CD4-positive, alpha-beta memory T cell (primary cell): ENCODE measurements around the gene TLE6. TPM values are rescaled to one million over a fixed set of nuclear protein-coding genes. Genes with fewer than 3 reads are reported as not detected.
"Not testable (repeated sequence)": the region's sequence is repeated elsewhere in the genome, so short reads cannot be mapped to it uniquely, and the experiment has no call there.

Experiments
- CTCF ChIA-PET: fragments of 350-600 bp; sonication (Branson Sonifier 250); formaldehyde crosslinking; loops from one replicate; lab custom pipeline; 2021; ENCODE audit warnings: inconsistent platforms; ENCODE audit not compliant: partially characterized antibody; lab: Charles Lee
- POLR2A ChIA-PET: fragments of 350-600 bp; sonication (Branson Sonifier 250); formaldehyde crosslinking; loops from one replicate; lab custom pipeline; 2021; ENCODE audit not compliant: partially characterized antibody; lab: Charles Lee
- DNase-seq, 5 donors: peaks; one replicate each; pipeline versions ENCODE4 v3.0.0 to v3.0.0-alpha.2; 2020 to 2022; ENCODE audit warnings: mixed read lengths in 1 of 5
- H3K27ac ChIP-seq: one replicate; pipeline ENCODE4 v1.7.0; 2013; ENCODE audit warnings: low read depth, low read length
- H3K27me3 ChIP-seq: 2 replicates; pipeline ENCODE4 v1.7.0; 2013; ENCODE audit warnings: mild to moderate bottlenecking, low read length, moderate library complexity; ENCODE audit not compliant: insufficient read depth
- H3K36me3 ChIP-seq: 2 replicates; pipeline ENCODE4 v1.7.0; 2013; ENCODE audit warnings: mild to moderate bottlenecking, low read length, moderate library complexity; ENCODE audit not compliant: insufficient read depth
- H3K4me1 ChIP-seq: 2 replicates; pipeline ENCODE4 v1.7.0; 2013; ENCODE audit warnings: mild to moderate bottlenecking, low read length, moderate library complexity; ENCODE audit not compliant: insufficient read depth
- H3K4me3 ChIP-seq, 2 donors: one replicate each; pipeline ENCODE4 v1.7.0; 2013; ENCODE audit warnings: low read length in 2 of 2, mild to moderate bottlenecking in 1 of 2
- H3K9me3 ChIP-seq, 2 donors: one replicate each; pipeline ENCODE4 v1.7.0; 2013; ENCODE audit warnings: low read length in 2 of 2, control low read depth in 1 of 2; ENCODE audit not compliant: control insufficient read depth in 1 of 2
- H3K27ac Mint-ChIP-seq, 7 donors: one replicate each; pipeline ENCODE4 v1.8.0; 2020 to 2021; ENCODE audit warnings: mixed read lengths in 7 of 7, mild to moderate bottlenecking in 6 of 7, inconsistent platforms in 3 of 7, moderate library complexity in 3 of 7
- H3K27me3 Mint-ChIP-seq, 2 donors: one replicate each; pipeline ENCODE4 v1.8.0; 2020 to 2021; ENCODE audit warnings: mixed read lengths in 2 of 2
- H3K36me3 Mint-ChIP-seq, 2 donors: one replicate each; pipeline ENCODE4 v1.8.0; 2020 to 2021; ENCODE audit warnings: mixed read lengths in 2 of 2, inconsistent platforms in 1 of 2, mild to moderate bottlenecking in 1 of 2
- H3K4me1 Mint-ChIP-seq, 4 donors: one replicate each; pipeline ENCODE4 v1.8.0; 2020 to 2021; ENCODE audit warnings: mixed read lengths in 4 of 4, mild to moderate bottlenecking in 1 of 4
- H3K4me3 Mint-ChIP-seq, 8 donors: one replicate each; pipeline ENCODE4 v1.8.0; 2020 to 2021; ENCODE audit warnings: mixed read lengths in 8 of 8, mild to moderate bottlenecking in 7 of 8, moderate library complexity in 6 of 8, inconsistent platforms in 3 of 8
- H3K9me3 Mint-ChIP-seq, 8 donors: one replicate each; pipeline ENCODE4 v1.8.0; 2020 to 2021; ENCODE audit warnings: mixed read lengths in 8 of 8, mild to moderate bottlenecking in 5 of 8, inconsistent platforms in 3 of 8, moderate library complexity in 1 of 8
- intact Hi-C: fragments of 100-400 bp; cut with micrococcal nuclease; formaldehyde crosslinking; loops from one replicate; pipeline ENCODE4 v1.15.1; 2023
- polyA plus RNA-seq, 2 donors: library from polyadenylated mRNA; unstranded; fragments of 300-500 nt; fragmentation: Illumina TruSeq; gene quantifications; one replicate each; pipeline ENCODE4 v1.2.3, GENCODE V29; 2021
- total RNA-seq, 2 experiments: library from RNA; stranded (reverse); gene quantifications; one replicate each; pipeline ENCODE4 v1.2.3, GENCODE V29; 2021

The TLE6 gene
- total and polyA plus RNA-seq, 4 experiments from 2014 or later, result not detected

GRCh38 chr19:3008994-3009393, 31.6 kb downstream of the TLE6 start:
- Mint-ChIP-seq H3K9me3 (no peaks in the 10 kb centered on the region), H3K4me1 (no peaks in the 10 kb centered on the region), H3K27me3 (no peaks in the 10 kb centered on the region), H3K4me3 (no peak overlapping the region), H3K36me3 (peaks cover 4 to 9% of the 10 kb centered on the region in 2 donors), H3K27ac (no peak overlapping the region)
- no peaks in the 10 kb centered on the region for H3K9me3 ChIP-seq
- CTCF ChIA-PET, result no interaction called here
- no peaks in the 10 kb centered on the region for H3K27me3 ChIP-seq
- no peaks in the 10 kb centered on the region for H3K4me1 ChIP-seq
- intact Hi-C loops, result no loop called here
- POLR2A ChIA-PET, result no interaction called here
- H3K36me3 ChIP-seq, result no peaks in the 10 kb centered on the region
- H3K4me3 ChIP-seq, result no peak overlapping the region
- no peak for DNase-seq
- no peak overlapping the region for H3K27ac ChIP-seq

- Mint-ChIP-seq H3K27me3 (no peaks in the 10 kb centered on the region), H3K27ac (no peak overlapping the region), H3K36me3 (peaks cover 4 to 10% of the 10 kb centered on the region in 2 donors), H3K4me1 (no peaks in the 10 kb centered on the region), H3K9me3 (no peaks in the 10 kb centered on the region), H3K4me3 (no peak overlapping the region)
- Histone ChIP-seq H3K27ac (no peak overlapping the region), H3K36me3 (no peaks in the 10 kb centered on the region), H3K4me1 (no peaks in the 10 kb centered on the region), H3K9me3 (no peaks in the 10 kb centered on the region), H3K4me3 (no peak overlapping the region), H3K27me3 (no peaks in the 10 kb centered on the region)
- DNase-seq, result no peak
- POLR2A ChIA-PET, result no interaction called here
- CTCF ChIA-PET, result no interaction called here
- intact Hi-C loops, result no loop called here
Measured at GRCh38 chr19:3010871-3011270, 33.5 kb downstream of the TLE6 start.

- peaks cover 4 to 10% of the 10 kb centered on the region in 2 donors for H3K36me3 Mint-ChIP-seq
- CTCF ChIA-PET, H3K4me3 ChIP-seq: not testable (repeated sequence)
Measured at GRCh38 chr19:3012059-3012458, 34.7 kb downstream of the TLE6 start.

GRCh38 chr19:3012621-3013262, 35.4 kb downstream of the TLE6 start:
- H3K27me3 Mint-ChIP-seq, result no peaks in the 10 kb centered on the region
- peak overlapping the region in 1 of 7 donors; percentile 13 for H3K27ac Mint-ChIP-seq
- Histone ChIP-seq H3K9me3 (no peaks in the 10 kb centered on the region), H3K36me3 (no peaks in the 10 kb centered on the region), H3K27me3 (no peaks in the 10 kb centered on the region), H3K4me3 (no peak overlapping the region), H3K4me1 (no peaks in the 10 kb centered on the region), H3K27ac (no peak overlapping the region)
- POLR2A ChIA-PET, result no interaction called here
- intact Hi-C loops, result no loop called here
- H3K4me1 Mint-ChIP-seq, result no peaks in the 10 kb centered on the region
- CTCF ChIA-PET, result interaction anchor here (1.2 kb wide), 1 partner anchor 62 kb away, joined by 4 read pairs; no protein-coding TSS in a partner anchor
- no peaks in the 10 kb centered on the region for H3K9me3 Mint-ChIP-seq
- DNase-seq, result no peak
- H3K4me3 Mint-ChIP-seq, result no peak overlapping the region
- peaks cover 4 to 8% of the 10 kb centered on the region in 2 donors for H3K36me3 Mint-ChIP-seq

More at GRCh38 chr19:3012059-3012458, 34.7 kb downstream of the TLE6 start:
- DNase-seq, H3K27ac ChIP-seq, H3K4me1 ChIP-seq, intact Hi-C loops, POLR2A ChIA-PET, H3K9me3 ChIP-seq, H3K9me3 Mint-ChIP-seq, H3K4me3 Mint-ChIP-seq, H3K27me3 ChIP-seq, H3K27me3 Mint-ChIP-seq, H3K4me1 Mint-ChIP-seq, H3K36me3 ChIP-seq: not testable (repeated sequence)
- peak overlapping the region in 2 of 7 donors; percentile 24 to 48 for H3K27ac Mint-ChIP-seq

GRCh38 chr19:3013263-3013725, 35.9 kb downstream of the TLE6 start:
- H3K27me3 Mint-ChIP-seq, result no peaks in the 10 kb centered on the region
- no peaks in the 10 kb centered on the region for H3K9me3 Mint-ChIP-seq
- H3K27me3 ChIP-seq, result no peaks in the 10 kb centered on the region
- peak overlapping the region in 1 of 7 donors; percentile 13 for H3K27ac Mint-ChIP-seq
- DNase-seq, result no peak
- POLR2A ChIA-PET, result no interaction called here
- CTCF ChIA-PET, result interaction anchor here (0.6 to 1.2 kb wide), 2 partner anchors 33 to 62 kb away, joined by 3 to 4 read pairs; no protein-coding TSS in a partner anchor
- H3K36me3 Mint-ChIP-seq, result peaks cover 4 to 6% of the 10 kb centered on the region in 2 donors
- H3K4me1 ChIP-seq, result no peaks in the 10 kb centered on the region
- H3K4me3 Mint-ChIP-seq, result no peak overlapping the region
- H3K9me3 ChIP-seq, result no peaks in the 10 kb centered on the region
- H3K4me1 Mint-ChIP-seq, result no peaks in the 10 kb centered on the region
- H3K27ac ChIP-seq, result no peak overlapping the region
- intact Hi-C loops, result no loop called here
- H3K36me3 ChIP-seq, result no peaks in the 10 kb centered on the region
- H3K4me3 ChIP-seq, result no peak overlapping the region

GRCh38 chr19:3014135-3014534, 36.8 kb downstream of the TLE6 start:
- CTCF ChIA-PET, result interaction anchor here (0.6 kb wide), 1 partner anchor 34 kb away, joined by 3 read pairs; no protein-coding TSS in a partner anchor
- Mint-ChIP-seq H3K27ac (no peak overlapping the region), H3K9me3 (no peaks in the 10 kb centered on the region), H3K4me3 (no peak overlapping the region), H3K36me3 (peaks cover 4 to 6% of the 10 kb centered on the region in 2 donors), H3K27me3 (no peaks in the 10 kb centered on the region), H3K4me1 (no peaks in the 10 kb centered on the region)
- Histone ChIP-seq H3K4me3 (no peak overlapping the region), H3K9me3 (no peaks in the 10 kb centered on the region), H3K27ac (no peak overlapping the region), H3K36me3 (no peaks in the 10 kb centered on the region), H3K4me1 (no peaks in the 10 kb centered on the region), H3K27me3 (no peaks in the 10 kb centered on the region)
- DNase-seq, result no peak
- POLR2A ChIA-PET, result no interaction called here
- intact Hi-C loops, result no loop called here

GRCh38 chr19:3015126-3016057, 38.0 kb downstream of the TLE6 start:
- intact Hi-C loops, result no loop called here
- H3K27ac Mint-ChIP-seq, result peak overlapping the region in 1 of 7 donors; percentile 64
- no peaks in the 10 kb centered on the region for H3K4me1 ChIP-seq
- no peak for DNase-seq
- H3K36me3 ChIP-seq, result no peaks in the 10 kb centered on the region
- ChIA-PET POLR2A (no interaction called here), CTCF (no interaction called here)
- H3K4me1 Mint-ChIP-seq, result no peaks in the 10 kb centered on the region
- no peak overlapping the region for H3K27ac ChIP-seq
- no peaks in the 10 kb centered on the region for H3K27me3 Mint-ChIP-seq
- H3K27me3 ChIP-seq, result no peaks in the 10 kb centered on the region
- H3K9me3 ChIP-seq, result no peaks in the 10 kb centered on the region
- H3K4me3 Mint-ChIP-seq, result no peak overlapping the region
- no peaks in the 10 kb centered on the region for H3K9me3 Mint-ChIP-seq
- H3K36me3 Mint-ChIP-seq, result peaks cover 4 to 5% of the 10 kb centered on the region in 2 donors
- H3K4me3 ChIP-seq, result no peak overlapping the region
